Endodermal cell (in vitro differentiated cells): Measurements from ENCODE around the gene KCNJ9. TPM values are rescaled to one million over a fixed set of nuclear protein-coding genes. Genes with fewer than 3 reads are reported as not detected.
A peak's percentile ranks its signal among the peaks of the same experiment; 100 is the strongest.

Source experiments
- DNase-seq: peaks from one replicate; pipeline ENCODE4 v3.0.0-alpha.2; 2017
- H3K27ac ChIP-seq: 2 replicates; pipeline ENCODE4 v1.5.1; 2013; ENCODE audit warnings: mild to moderate bottlenecking, low read depth, low read length, moderate library complexity
- H3K27me3 ChIP-seq: 2 replicates; pipeline ENCODE4 v1.6.1; 2013; ENCODE audit warnings: mild to moderate bottlenecking, low read length, moderate library complexity; ENCODE audit not compliant: insufficient read depth, control insufficient read depth, poor library complexity, severe bottlenecking
- H3K36me3 ChIP-seq: 2 replicates; pipeline ENCODE4 v1.7.0; 2013; ENCODE audit warnings: mild to moderate bottlenecking, low read length, moderate library complexity; ENCODE audit not compliant: control insufficient read depth, insufficient read depth
- H3K4me1 ChIP-seq: one replicate; pipeline ENCODE4 v1.7.0; 2013; ENCODE audit warnings: low read length; ENCODE audit not compliant: control insufficient read depth, insufficient read depth
- H3K4me3 ChIP-seq: 2 replicates; pipeline ENCODE4 v1.5.1; 2013; ENCODE audit warnings: mild to moderate bottlenecking, low read length, moderate library complexity
- H3K9ac ChIP-seq: 2 replicates; pipeline ENCODE4 v1.6.1; 2013; ENCODE audit warnings: mild to moderate bottlenecking, low read length, moderate library complexity; ENCODE audit not compliant: poor library complexity, severe bottlenecking; ENCODE audit errors: extremely low read depth
- H3K9me3 ChIP-seq: 2 replicates; pipeline ENCODE4 v1.6.1; 2013; ENCODE audit warnings: mild to moderate bottlenecking, low read length, moderate library complexity; ENCODE audit not compliant: control insufficient read depth
- H3K27ac Mint-ChIP-seq: 2 replicates; pipeline ENCODE4 v1.8.0; 2020; ENCODE audit warnings: mixed read lengths
- H3K27me3 Mint-ChIP-seq: 2 replicates; pipeline ENCODE4 v1.8.0; 2021; ENCODE audit warnings: mild to moderate bottlenecking, mixed read lengths; ENCODE audit not compliant: insufficient read depth
- H3K36me3 Mint-ChIP-seq: 2 replicates; pipeline ENCODE4 v1.8.0; 2020; ENCODE audit warnings: low read depth, mixed read lengths
- H3K4me1 Mint-ChIP-seq: 2 replicates; pipeline ENCODE4 v1.8.0; 2020; ENCODE audit warnings: mixed read lengths
- H3K4me3 Mint-ChIP-seq: 2 replicates; pipeline ENCODE4 v1.8.0; 2020; ENCODE audit warnings: mild to moderate bottlenecking, moderate library complexity, mixed read lengths
- H3K9me3 Mint-ChIP-seq: 2 replicates; pipeline ENCODE4 v1.8.0; 2020; ENCODE audit warnings: mild to moderate bottlenecking, mixed read lengths
- CTCF ChIP-seq: fragments of 200-600 bp; sonication (generic); conservative IDR thresholded peaks from 2 replicates; pipeline ENCODE4 v1.5.0; 2021; ENCODE audit warnings: antibody characterized with exemption, mild to moderate bottlenecking
- WGBS, 2 experiments: methylation state at CpG; one replicate each; pipeline versions ENCODE4 v1.1.5 to v1.1.7; 2013; ENCODE audit warnings: missing lambda C conversion rate in 2 of 2, mixed read lengths in 1 of 2; ENCODE audit not compliant: insufficient coverage in 1 of 2, insufficient read length in 1 of 2; 5-methylcytosine and 5-hydroxymethylcytosine counted together
- total RNA-seq, 2 donors: library from RNA; stranded (reverse); fragmentation: NEBNext Ultra II Directional in 1 of 2; extraction: Animal tissue kit (Norgen Biotek cat#: 25700) in 1 of 2; gene quantifications; 2 replicates in 1 of 2; 3 replicates in 1 of 2; pipeline ENCODE4 v1.2.1, GENCODE V29; 2021

Gene KCNJ9
- total RNA-seq, 2 donors from 2014 or later, result not detected

GRCh38 chr1:160056648-160057169 is 24.6 kb upstream of the KCNJ9 start:
- WGBS, 2 experiments, result 83 to 88% methylated on average over 1 of the region's 1 CpG
- H3K4me1 Mint-ChIP-seq, result peaks cover 12% of the 10 kb centered on the region
- Histone ChIP-seq H3K27ac (no peak overlapping the region), H3K4me1 (peaks cover 11% of the 10 kb centered on the region), H3K27me3 (peaks cover 5% of the 10 kb centered on the region), H3K36me3 (no peaks in the 10 kb centered on the region), H3K9me3 (no peaks in the 10 kb centered on the region), H3K9ac (no peak overlapping the region), H3K4me3 (no peak overlapping the region)
- H3K27me3 Mint-ChIP-seq, result peaks cover 40% of the 10 kb centered on the region
- no peaks in the 10 kb centered on the region for H3K36me3 Mint-ChIP-seq
- no peak overlapping the region for H3K27ac Mint-ChIP-seq
- no peak for TF ChIP-seq CTCF
- DNase-seq, result no peak
- H3K4me3 Mint-ChIP-seq, result no peak overlapping the region
- no peaks in the 10 kb centered on the region for H3K9me3 Mint-ChIP-seq

DNA sequence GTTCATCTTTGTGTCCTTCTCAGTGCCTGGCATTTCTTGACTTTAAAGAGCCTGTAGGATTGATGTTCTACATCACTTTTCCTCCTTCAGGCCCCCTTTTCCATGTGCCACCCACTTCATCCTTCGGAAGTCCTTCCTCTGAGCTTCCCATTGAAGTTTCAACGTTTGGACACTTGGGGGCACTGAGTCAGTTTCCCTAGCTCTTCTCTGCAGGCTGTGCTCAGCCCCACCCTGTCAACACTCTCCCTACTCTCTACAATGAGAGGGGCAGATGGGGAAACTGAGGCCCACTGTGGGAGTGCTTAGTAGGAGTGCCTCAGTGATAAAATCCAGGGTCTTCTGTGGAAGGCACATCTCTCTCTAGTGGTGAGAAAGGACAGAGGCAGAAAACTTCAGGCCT is 23.3 kb upstream of the KCNJ9 start:
- Histone ChIP-seq H3K36me3 (no peaks in the 10 kb centered on the region), H3K27ac (no peak overlapping the region), H3K9me3 (no peaks in the 10 kb centered on the region), H3K4me3 (no peak overlapping the region), H3K4me1 (peaks cover 11% of the 10 kb centered on the region), H3K27me3 (no peaks in the 10 kb centered on the region), H3K9ac (no peak overlapping the region)
- DNase-seq, result peak; percentile 49
- H3K36me3 Mint-ChIP-seq, result no peaks in the 10 kb centered on the region
- peaks cover 31% of the 10 kb centered on the region for H3K27me3 Mint-ChIP-seq
- WGBS, 2 experiments, result 45 to 100% methylated on average over 1 to 2 of the region's 2 CpGs
- H3K27ac Mint-ChIP-seq, result no peak overlapping the region
- H3K9me3 Mint-ChIP-seq, result no peaks in the 10 kb centered on the region
- peak; percentile 71 for TF ChIP-seq CTCF
- no peak overlapping the region for H3K4me3 Mint-ChIP-seq
- H3K4me1 Mint-ChIP-seq, result peaks cover 11% of the 10 kb centered on the region

DNA sequence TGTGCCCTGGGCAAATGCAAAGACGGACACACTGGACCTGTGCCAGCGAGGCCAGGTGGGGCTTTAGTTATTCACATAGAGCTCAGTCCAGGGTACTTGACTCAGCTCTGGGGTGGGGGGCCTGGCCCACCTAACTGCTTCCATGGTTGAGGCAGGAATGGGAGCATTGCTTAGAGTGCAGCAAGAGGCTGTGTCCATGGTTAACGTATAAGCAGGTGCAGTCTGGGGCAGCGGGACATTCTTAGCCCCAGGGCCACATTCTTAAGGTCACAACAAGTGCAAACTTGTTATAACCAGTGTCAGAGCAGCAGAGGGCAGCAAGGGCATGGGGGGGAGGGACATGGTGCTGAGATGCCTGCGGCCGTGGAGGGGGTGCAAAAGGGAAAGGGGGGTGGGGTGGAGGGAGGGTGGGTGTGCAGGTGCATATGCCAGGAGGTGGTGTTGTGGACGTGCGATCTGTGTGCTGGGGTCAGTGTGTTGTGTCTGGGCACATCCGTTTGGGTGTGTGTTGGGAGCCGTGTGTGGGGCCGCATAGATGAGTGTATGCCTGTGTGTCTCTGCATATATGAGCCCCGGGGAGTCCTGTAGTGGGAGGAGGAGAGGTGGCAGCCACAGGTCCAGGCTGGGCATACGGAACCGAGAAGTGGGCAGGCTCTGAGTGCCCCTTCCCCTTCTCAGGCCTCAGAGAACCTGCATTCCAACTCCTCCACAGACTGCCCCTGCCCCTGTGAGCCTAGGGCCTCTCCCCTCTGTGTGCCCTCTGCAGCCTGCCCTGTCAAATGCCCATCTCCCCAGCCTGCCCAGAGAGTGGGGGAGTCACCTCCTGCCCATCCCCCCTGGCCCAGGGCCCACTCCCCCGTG is 19.7 kb upstream of the KCNJ9 start:
- peaks cover 2% of the 10 kb centered on the region for H3K4me1 ChIP-seq
- no peak overlapping the region for H3K9ac ChIP-seq
- no peaks in the 10 kb centered on the region for H3K27me3 ChIP-seq
- no peak overlapping the region for H3K4me3 ChIP-seq
- TF ChIP-seq CTCF, result peak; percentile 20
- H3K9me3 ChIP-seq, result no peaks in the 10 kb centered on the region
- H3K27me3 Mint-ChIP-seq, result peaks cover 25% of the 10 kb centered on the region
- H3K9me3 Mint-ChIP-seq, result no peaks in the 10 kb centered on the region
- 84 to 85% methylated on average over 7 to 15 of the region's 15 CpGs for WGBS, 2 experiments
- H3K4me1 Mint-ChIP-seq, result no peaks in the 10 kb centered on the region
- peak overlapping the region; percentile 68 for H3K27ac ChIP-seq
- H3K4me3 Mint-ChIP-seq, result no peak overlapping the region
- DNase-seq, result peak; percentile 65
- no peak overlapping the region for H3K27ac Mint-ChIP-seq
- no peaks in the 10 kb centered on the region for H3K36me3 ChIP-seq
- no peaks in the 10 kb centered on the region for H3K36me3 Mint-ChIP-seq
